ENCODE results near the gene RNF207.

DNA sequence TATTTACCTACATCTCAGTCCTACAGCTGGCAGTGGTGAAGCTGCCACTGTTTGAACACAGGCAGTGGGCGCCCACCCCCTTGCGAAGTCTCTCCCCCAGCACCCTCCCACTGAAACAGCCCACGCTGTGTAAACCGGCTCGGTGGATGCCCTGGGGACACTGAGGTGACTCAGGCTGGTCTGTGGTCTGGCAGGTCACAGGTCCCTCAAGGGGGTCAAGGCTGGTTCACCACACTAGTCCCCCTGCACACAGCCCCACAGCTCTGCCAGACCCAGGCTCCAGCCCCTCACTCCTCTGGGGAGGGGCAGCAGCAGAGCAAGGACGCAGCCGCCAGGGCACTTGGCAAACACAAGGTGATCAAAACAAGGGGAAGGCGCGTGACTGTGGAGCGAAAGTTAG, 33.4 kb upstream of the RNF207 start:
- TF ChIP-seq POLR2AphosphoS5 (IDR thresholded peaks at IDR 0.05; ENCODE audit: low read depth), result no peak
- TF ChIP-seq, protein P1, sequence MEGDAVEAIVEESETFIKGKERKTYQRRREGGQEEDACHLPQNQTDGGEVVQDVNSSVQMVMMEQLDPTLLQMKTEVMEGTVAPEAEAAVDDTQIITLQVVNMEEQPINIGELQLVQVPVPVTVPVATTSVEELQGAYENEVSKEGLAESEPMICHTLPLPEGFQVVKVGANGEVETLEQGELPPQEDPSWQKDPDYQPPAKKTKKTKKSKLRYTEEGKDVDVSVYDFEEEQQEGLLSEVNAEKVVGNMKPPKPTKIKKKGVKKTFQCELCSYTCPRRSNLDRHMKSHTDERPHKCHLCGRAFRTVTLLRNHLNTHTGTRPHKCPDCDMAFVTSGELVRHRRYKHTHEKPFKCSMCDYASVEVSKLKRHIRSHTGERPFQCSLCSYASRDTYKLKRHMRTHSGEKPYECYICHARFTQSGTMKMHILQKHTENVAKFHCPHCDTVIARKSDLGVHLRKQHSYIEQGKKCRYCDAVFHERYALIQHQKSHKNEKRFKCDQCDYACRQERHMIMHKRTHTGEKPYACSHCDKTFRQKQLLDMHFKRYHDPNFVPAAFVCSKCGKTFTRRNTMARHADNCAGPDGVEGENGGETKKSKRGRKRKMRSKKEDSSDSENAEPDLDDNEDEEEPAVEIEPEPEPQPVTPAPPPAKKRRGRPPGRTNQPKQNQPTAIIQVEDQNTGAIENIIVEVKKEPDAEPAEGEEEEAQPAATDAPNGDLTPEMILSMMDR (IDR thresholded peaks at IDR 0.05; ENCODE audit: insufficient read depth, low read length), result no peak
- no peak for TF ChIP-seq GABPA (IDR thresholded peaks at IDR 0.05; ENCODE audit: low read depth)
